SK-N-MC (cell line): ENCODE results near the gene KCNRG.
A peak's percentile ranks its signal among the peaks of the same experiment; 100 is the strongest.
"Not testable (repeated sequence)": the region's sequence is repeated elsewhere in the genome, so short reads cannot be mapped to it uniquely, and the experiment has no call there.

Experiments used
- DNase-seq: peaks from one replicate; pipeline ENCODE4 v3.0.0-alpha.2; 2011; ENCODE audit warnings: low read depth, low spot score
- H3K27ac ChIP-seq: fragments of 200-600 bp; sonication (generic); 2 replicates; pipeline ENCODE4 v1.5.1; 2016; ENCODE audit warnings: mixed run types
- H3K36me3 ChIP-seq: fragments of 200-600 bp; sonication (generic); 2 replicates; pipeline ENCODE4 v1.6.1; 2017; ENCODE audit warnings: antibody characterized with exemption, low read length, mixed read lengths; ENCODE audit not compliant: insufficient read depth
- H3K4me3 ChIP-seq: fragments of 200-600 bp; sonication (generic); 2 replicates; pipeline ENCODE4 v1.5.1; 2016
- H3K9ac ChIP-seq: fragments of 200-600 bp; sonication (generic); 2 replicates; pipeline ENCODE4 v1.8.0; 2017; ENCODE audit warnings: mixed run types, mixed read lengths; ENCODE audit not compliant: insufficient read length
- H3K9me3 ChIP-seq: fragments of 200-600 bp; sonication (generic); 2 replicates; pipeline ENCODE4 v1.6.1; 2017; ENCODE audit warnings: low read depth, mild to moderate bottlenecking, antibody characterized with exemption, low read length, moderate library complexity, mixed read lengths
- EZH2 ChIP-seq: fragments of 200-600 bp; sonication (generic); IDR thresholded peaks from one replicate; pipeline ENCODE4 v1.6.1; 2017; ENCODE audit warnings: antibody characterized with exemption
- FOXP2 ChIP-seq: optimal IDR thresholded peaks from 2 replicates; pipeline ENCODE3; 2011; ENCODE audit warnings: mild to moderate bottlenecking, moderate library complexity; ENCODE audit not compliant: insufficient read depth; ENCODE audit errors: extremely low read length, control extremely low read depth
- POLR2AphosphoS5 ChIP-seq: IDR thresholded peaks from 2 replicates; pipeline ENCODE4 v1.6.1; 2012; ENCODE audit warnings: mild to moderate bottlenecking, low read depth, low read length, borderline replicate concordance

Gene KCNRG

DNA sequence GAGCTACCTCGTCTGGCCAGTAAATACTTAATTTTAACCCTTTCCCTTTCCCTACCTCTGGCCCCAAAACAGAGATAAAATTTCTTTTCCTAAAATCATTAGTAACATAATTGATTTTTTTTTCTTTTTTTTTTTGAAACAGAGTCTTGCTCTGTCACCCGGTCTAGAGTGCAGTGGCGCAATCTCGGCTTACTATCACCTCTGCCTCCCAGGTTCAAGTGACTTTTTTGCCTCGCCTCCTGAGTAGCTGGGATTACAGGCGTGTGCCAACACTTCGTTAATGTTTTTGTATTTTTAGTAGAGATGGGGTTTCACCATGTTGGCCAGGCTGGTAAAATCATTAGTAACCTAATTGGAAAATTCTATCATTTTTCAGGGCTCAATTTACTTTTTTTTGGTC is 28.8 kb upstream of the KCNRG start:
- no peaks in the 10 kb centered on the region for H3K9me3 ChIP-seq
- H3K4me3 ChIP-seq, result no peak overlapping the region
- H3K9ac ChIP-seq, result no peak overlapping the region
- no peak overlapping the region for H3K27ac ChIP-seq
- DNase-seq, result no peak
- peaks cover 3% of the 10 kb centered on the region; the same call in 1 of the 2 replicates for H3K36me3 ChIP-seq
- TF ChIP-seq POLR2AphosphoS5 (no peak), FOXP2 (no peak), EZH2 (no peak)

DNA sequence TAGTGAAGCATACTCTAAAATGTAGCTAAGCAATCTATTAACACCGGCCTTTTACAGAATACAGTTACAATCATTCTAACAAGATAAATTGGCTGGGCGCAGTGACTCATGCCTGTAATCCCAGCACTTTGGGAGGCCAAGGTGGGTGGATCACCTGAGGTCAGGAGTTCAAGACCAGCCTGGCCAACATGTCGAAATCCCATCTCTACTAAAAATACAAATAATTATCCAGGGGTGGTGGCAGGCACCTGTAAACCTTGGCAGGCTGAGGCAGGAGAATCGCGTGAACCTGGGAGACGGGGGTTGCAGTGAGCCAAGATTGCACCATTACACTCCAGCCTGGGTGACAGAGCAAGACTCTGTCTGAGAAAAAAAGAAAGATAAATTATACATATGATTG is 24.6 kb upstream of the KCNRG start:
- not testable (repeated sequence) for H3K9me3 ChIP-seq, H3K9ac ChIP-seq, DNase-seq, H3K27ac ChIP-seq, H3K4me3 ChIP-seq, H3K36me3 ChIP-seq

DNA sequence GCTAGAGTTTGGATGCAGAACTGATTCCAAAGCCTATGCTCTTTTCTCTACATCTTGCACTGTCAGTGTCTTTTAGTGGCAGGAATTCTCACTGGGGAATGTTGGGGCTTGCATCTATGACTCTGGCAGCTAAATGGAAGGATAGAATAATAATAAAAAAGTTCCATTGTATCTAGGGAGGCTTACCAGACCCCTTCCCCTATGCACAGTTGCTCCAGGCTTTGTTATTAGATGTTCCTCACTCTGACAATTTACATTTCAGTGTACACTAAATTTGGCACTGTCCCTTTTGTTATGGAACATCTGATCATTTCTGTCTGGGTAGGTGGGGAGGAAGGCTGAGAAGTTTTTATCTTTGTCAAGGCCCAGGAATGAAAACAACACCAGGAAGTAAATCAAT is 22.1 kb upstream of the KCNRG start:
- H3K9me3 ChIP-seq, result no peaks in the 10 kb centered on the region
- H3K9ac ChIP-seq, result no peak overlapping the region
- H3K4me3 ChIP-seq, result no peak overlapping the region
- TF ChIP-seq EZH2 (no peak), FOXP2 (no peak), POLR2AphosphoS5 (no peak)
- H3K27ac ChIP-seq, result no peak overlapping the region
- DNase-seq, result no peak
- peaks cover 8% of the 10 kb centered on the region for H3K36me3 ChIP-seq

DNA sequence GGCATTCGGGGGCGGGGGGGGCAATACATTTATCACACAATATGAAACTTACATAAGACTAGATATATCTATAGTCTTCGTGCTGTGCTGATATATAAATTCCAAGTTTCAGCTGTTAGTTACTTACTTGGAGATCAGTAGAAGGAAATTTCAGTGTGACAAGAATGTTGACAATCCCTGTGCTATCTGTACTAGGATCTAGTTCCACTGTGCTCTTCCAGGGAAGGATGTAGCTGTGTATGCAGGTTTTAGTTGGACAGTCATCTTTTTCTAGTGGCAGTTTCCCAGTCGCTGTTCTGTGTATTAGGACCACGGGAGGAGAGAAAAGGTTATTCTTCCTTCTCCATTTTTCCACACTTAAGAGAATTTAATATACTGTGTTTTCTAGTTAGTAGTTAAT is 21.6 kb upstream of the KCNRG start:
- TF ChIP-seq POLR2AphosphoS5, result no peak
- Histone ChIP-seq H3K27ac (0 out of 2 replicates have a peak overlapping the region, but pooled peaks have one; percentile 42), H3K9me3 (no peaks in the 10 kb centered on the region), H3K9ac (no peak overlapping the region), H3K36me3 (peaks cover 14% of the 10 kb centered on the region), H3K4me3 (no peak overlapping the region)
- no peak for DNase-seq

DNA sequence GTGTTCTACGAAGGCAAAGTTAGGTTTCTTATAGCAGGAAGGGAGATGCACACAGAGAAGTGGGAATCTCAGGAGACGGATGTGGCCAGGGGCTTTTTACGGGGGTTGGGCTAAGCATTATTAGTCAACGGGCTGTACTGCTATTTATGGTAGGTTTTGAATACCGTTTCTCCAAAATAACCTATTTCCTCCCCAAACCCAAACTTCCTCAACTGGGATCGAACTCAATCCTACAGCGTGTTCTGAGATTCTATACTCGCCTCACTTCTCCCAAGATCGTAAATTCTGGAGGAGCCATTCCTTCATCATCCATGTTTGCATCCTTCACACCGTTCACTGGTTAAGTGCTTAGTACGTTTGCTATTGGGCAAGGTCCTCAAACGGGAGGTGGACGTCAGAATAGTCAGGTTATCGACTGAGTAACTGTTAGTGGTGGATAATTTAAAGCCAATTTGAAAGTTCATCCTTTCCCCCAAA is 19.6 kb upstream of the KCNRG start:
- peak overlapping the region; percentile 82; the same call in 1 of the 2 replicates for H3K4me3 ChIP-seq
- no peaks in the 10 kb centered on the region for H3K9me3 ChIP-seq
- TF ChIP-seq EZH2, result no peak
- no peak for TF ChIP-seq FOXP2
- TF ChIP-seq POLR2AphosphoS5, result no peak
- H3K27ac ChIP-seq, result no peak overlapping the region; the same call in 1 of the 2 replicates
- peaks cover 30% of the 10 kb centered on the region for H3K36me3 ChIP-seq
- DNase-seq, result no peak
- no peak overlapping the region for H3K9ac ChIP-seq

DNA sequence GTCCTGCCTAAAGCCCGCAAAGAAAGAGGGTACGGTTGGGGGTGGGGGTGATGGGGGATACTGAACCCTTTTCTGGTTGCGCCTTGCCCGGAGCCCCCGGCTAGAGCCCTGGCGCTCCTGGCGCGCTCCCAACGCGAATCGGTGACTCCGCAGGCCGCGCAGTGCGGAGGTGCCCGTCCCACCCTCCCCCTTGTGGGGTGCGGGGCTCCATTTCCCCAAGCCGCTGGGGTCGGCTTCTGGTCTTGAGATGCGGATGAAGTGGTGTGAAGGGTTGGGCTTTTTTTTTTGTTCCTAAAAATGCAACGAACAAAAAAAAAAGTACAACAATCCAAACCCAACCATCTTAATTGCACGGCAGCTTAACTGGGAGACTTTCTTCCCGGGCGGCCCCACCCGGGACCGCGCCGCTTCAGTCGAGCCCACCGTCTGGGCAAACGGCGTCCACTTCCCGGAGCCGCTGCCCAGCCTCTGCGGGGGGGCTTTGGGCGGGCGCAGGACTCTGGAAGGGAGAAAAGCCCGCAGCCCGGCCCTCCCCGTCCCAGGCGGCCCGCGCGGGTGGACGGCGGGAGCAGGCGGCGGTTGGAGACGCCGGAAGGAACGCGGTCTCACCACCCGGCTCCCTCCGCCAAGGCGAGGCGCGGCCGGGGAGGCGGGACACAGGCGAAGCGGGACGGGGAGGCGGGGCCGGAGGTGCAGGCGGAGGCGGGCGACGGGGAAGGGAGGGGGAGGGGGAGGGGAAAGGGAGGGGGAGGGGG is 18.9 kb upstream of the KCNRG start:
- TF ChIP-seq FOXP2 (peak; percentile 25), POLR2AphosphoS5 (peak; percentile 71; the same call in 1 of the 2 replicates), EZH2 (no peak)
- Histone ChIP-seq H3K4me3 (peak overlapping the region; percentile 82), H3K27ac (peak overlapping the region; percentile 86), H3K9ac (peak overlapping the region; percentile 88), H3K9me3 (no peaks in the 10 kb centered on the region), H3K36me3 (peaks cover 37% of the 10 kb centered on the region)
- no peak for DNase-seq

DNA sequence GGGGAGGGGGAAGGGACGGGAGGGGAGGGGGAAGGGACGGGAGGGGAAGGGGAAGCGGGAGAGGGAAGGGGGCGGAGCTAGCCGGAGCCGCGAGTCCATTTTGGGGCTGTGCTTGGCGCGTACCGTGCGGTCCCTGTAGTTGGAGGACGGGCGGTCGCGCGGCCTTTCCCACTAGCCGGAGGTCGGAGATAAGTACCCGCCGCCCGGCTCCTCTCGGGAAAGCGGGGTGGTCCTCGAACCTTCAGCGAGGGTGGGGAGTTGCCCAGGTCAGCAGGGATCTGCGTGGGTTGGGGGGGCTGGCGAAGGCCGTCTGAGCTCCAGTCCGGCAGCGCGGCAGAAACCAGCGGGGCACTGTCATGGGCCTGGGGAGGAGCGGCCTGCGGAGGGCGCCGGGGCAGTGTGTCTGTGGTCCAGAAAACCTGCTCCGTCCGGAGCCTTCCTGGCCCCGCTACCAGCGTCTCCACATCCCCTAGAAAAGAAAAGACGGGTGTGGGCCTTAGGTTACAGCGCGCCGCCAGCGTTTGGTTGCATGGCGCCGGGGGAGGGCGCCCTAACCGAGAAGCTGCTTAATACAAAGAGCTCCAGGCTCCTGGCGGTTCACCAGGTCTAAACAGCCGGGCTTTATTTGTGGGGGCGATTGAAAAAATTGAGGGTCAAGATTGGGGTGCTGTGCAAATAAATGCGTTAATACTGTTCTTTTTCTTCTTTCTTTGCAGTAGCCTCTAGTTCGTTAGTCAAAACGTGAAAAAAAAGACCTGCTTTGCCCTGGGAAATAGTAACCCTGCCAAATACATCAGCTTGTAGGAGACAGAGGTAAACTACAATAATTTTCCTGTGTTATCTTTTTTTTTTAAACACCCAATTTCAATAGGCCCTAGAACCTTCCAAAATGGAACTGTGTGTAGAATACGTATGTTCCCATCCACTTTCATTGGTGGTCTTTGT is 18.0 kb upstream of the KCNRG start, which contains the start of gene TRIM13:
Gene TRIM13 (plus strand): TSS at position 92 of the 945 bp plus-strand sequence. CDS start 14,899 bp downstream, outside the sequence.
- peak within 1 kb of the TSS; percentile 98 for H3K9ac ChIP-seq
- peak; percentile 74 for TF ChIP-seq POLR2AphosphoS5
- no peak for TF ChIP-seq EZH2
- TF ChIP-seq FOXP2, result no peak
- H3K36me3 ChIP-seq, result peaks cover 43% of the 10 kb centered on the region
- DNase-seq, result no peak
- no peaks in the 10 kb centered on the region for H3K9me3 ChIP-seq
- H3K27ac ChIP-seq, result peak within 1 kb of the TSS; percentile 94
- H3K4me3 ChIP-seq, result peak within 1 kb of the TSS; percentile 100

DNA sequence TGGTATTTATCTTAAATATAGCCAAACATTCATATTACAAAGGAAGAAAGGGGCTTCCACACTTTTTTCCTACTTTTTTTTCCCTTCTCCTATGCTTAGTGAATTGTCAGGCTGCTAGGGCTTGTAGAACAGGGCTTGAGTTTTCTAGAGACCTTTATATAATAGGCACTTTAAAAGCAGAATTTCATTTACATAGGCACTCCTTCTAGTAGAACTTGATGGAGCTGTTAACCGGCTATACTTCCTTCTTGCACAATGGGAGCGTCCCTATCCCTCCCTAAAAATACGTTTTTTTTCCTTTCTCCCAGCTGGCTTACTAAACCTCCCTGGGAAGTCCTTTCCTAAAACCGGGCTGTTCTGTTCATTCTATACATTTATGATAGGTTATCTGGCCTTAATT is 17.3 kb upstream of the KCNRG start:
- peak overlapping the region; percentile 94; the same call in 1 of the 2 replicates for H3K27ac ChIP-seq
- peaks cover 50% of the 10 kb centered on the region for H3K36me3 ChIP-seq
- DNase-seq, result no peak

More for the DNA sequence above, 17.3 kb upstream of the KCNRG start:
- H3K9ac ChIP-seq, result peak overlapping the region; percentile 98
- peak overlapping the region; percentile 100 for H3K4me3 ChIP-seq
- TF ChIP-seq POLR2AphosphoS5 (peak; percentile 0; the same call in 1 of the 2 replicates), EZH2 (no peak), FOXP2 (no peak)
- no peaks in the 10 kb centered on the region for H3K9me3 ChIP-seq
